Eye (tissue), 1 donor: Measurements from ENCODE around the gene POU2AF2.

Experiments used
- DNase-seq: peaks from one replicate; pipeline ENCODE4 v3.0.0-alpha.2; 2015

POU2AF2 gene

GRCh38 chr11:111334532-111335502, 89.3 kb downstream of the POU2AF2 start:
- DNase-seq, result no peak

GRCh38 chr11:111335549-111335948, 90.0 kb downstream of the POU2AF2 start:
- no peak for DNase-seq
